IMR-90 (cell line): ENCODE results near the gene TNF.

Experiments used
- CEBPB ChIP-seq: IDR thresholded peaks from 2 replicates; pipeline ENCODE4 v1.6.1; 2012; ENCODE audit warnings: low read depth, low read length, improper control_type of control experiment
- MXI1 ChIP-seq: IDR thresholded peaks from 2 replicates; pipeline ENCODE4 v1.6.1; 2012; ENCODE audit warnings: low read depth, mild to moderate bottlenecking, low read length, moderate library complexity, borderline replicate concordance
- TF ChIP-seq, protein P1 (sequence below): conservative IDR thresholded peaks from 2 replicates; pipeline ENCODE4 v1.5.1; 2012; ENCODE audit warnings: mild to moderate bottlenecking, low read depth, low read length, improper control_type of control experiment

DNA sequence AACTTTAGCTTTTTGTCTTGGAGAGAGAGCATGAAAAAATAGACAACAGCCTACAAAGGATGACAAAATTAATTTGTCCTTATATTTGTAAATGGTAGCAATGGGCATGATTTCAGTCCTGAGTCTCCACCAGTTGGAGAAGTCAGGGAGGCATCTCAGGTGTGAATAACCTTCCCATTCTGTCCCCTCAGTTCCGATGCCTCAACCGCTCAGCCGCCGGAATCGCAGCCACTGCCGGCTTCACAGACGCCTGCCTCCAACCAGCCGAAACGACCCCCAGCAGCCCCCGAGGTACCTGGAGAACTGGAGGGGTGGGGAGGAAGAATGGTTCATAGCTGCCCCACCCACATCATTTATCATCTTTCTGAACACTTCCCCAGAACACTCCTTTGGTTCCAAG is 48.7 kb downstream of the TNF start:
- TF ChIP-seq, protein P1, sequence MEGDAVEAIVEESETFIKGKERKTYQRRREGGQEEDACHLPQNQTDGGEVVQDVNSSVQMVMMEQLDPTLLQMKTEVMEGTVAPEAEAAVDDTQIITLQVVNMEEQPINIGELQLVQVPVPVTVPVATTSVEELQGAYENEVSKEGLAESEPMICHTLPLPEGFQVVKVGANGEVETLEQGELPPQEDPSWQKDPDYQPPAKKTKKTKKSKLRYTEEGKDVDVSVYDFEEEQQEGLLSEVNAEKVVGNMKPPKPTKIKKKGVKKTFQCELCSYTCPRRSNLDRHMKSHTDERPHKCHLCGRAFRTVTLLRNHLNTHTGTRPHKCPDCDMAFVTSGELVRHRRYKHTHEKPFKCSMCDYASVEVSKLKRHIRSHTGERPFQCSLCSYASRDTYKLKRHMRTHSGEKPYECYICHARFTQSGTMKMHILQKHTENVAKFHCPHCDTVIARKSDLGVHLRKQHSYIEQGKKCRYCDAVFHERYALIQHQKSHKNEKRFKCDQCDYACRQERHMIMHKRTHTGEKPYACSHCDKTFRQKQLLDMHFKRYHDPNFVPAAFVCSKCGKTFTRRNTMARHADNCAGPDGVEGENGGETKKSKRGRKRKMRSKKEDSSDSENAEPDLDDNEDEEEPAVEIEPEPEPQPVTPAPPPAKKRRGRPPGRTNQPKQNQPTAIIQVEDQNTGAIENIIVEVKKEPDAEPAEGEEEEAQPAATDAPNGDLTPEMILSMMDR = no peak
- TF ChIP-seq MXI1 (no peak), CEBPB (no peak)
